Measurements from ENCODE around the gene COL24A1.
"Not testable (repeated sequence)": the region's sequence is repeated elsewhere in the genome, so short reads cannot be mapped to it uniquely, and the experiment has no call there.

The COL24A1 gene

GRCh38 chr1:86151427-86151826 lies 5.1 kb downstream of the COL24A1 start:
- DNase-seq = no peak

- DNase-seq = no peak
Observed at GRCh38 chr1:86150553-86151055, 6.0 kb downstream of the COL24A1 start.

- DNase-seq = no peak
Observed at GRCh38 chr1:86149591-86149990, 7.0 kb downstream of the COL24A1 start.

DNA sequence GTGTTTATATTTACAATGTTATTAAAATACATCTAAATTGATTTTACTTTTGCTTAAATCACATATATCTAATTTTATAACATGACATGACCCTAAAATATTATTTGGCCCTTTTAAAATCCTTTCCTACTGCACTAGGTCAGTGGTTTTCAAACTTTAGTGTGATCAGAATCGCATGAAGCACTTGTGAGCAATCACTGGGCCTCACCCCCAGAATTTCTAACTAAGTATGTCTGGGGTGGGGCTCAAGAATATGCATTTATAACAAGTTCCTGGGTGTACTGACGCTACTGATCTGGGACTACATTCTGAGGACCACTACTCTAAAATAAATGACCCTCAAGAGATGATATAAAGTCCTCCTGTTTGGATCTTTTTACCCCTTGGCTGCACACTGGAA lies 8.8 kb downstream of the COL24A1 start:
- no peak for DNase-seq

GRCh38 chr1:86146566-86146965 lies 10.0 kb downstream of the COL24A1 start:
- no peak for DNase-seq

DNA sequence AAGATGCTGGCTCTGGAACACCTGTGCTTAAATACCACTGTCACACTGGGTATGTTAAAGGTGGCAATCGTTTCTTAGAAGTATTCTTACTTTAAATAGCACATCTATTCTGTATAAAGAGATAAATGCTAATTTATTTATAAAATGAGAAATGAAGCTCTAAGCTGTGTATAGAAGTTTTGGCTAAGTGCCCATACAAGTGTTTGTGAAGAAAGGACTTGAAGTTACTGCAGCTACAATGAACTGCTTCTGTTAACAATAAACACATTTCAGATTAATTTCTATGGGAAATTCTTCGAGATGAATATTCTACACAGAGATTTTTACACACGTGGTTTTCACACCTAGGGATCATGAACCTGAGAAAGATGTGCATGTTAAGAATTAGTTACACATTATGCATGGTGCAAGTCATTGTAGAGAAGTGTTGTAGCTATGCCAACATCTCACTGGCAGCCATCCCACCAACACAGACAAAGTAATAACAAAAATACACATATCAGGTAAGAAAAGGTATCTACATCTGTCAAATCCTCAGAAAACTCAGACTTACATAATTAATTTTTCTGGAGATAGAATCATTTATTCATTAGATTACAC lies 16.2 kb downstream of the COL24A1 start:
- DNase-seq = no peak

- DNase-seq = no peak
Observed at GRCh38 chr1:86138746-86139145, 17.8 kb downstream of the COL24A1 start.

GRCh38 chr1:86137436-86137835 lies 19.1 kb downstream of the COL24A1 start:
- DNase-seq = no peak

DNA sequence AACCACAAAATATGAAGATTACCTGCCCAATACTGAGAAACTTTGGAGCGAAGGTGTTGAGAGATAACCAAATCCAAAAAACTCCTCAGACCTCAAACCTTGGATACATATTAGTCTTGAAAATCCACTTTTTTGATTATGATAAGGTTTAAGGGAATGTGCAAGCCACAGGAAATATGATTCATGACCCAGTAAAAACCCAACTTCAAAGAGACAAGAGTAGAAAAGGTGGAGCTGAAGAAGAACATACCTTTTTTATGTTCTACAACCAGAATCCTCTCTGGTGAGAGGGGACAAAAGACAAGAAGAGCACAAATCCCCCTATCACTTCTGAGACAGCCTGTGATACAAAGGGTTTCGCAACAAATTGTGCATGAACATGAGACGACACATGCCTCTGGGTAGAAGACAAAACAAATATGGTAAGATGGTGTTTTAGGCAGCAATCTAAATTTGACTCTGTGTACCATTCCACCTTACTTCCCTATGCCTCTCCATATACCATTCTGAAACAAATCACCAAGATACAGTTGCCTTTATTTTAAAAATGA lies 37.3 kb downstream of the COL24A1 start:
- DNase-seq = no peak

DNA sequence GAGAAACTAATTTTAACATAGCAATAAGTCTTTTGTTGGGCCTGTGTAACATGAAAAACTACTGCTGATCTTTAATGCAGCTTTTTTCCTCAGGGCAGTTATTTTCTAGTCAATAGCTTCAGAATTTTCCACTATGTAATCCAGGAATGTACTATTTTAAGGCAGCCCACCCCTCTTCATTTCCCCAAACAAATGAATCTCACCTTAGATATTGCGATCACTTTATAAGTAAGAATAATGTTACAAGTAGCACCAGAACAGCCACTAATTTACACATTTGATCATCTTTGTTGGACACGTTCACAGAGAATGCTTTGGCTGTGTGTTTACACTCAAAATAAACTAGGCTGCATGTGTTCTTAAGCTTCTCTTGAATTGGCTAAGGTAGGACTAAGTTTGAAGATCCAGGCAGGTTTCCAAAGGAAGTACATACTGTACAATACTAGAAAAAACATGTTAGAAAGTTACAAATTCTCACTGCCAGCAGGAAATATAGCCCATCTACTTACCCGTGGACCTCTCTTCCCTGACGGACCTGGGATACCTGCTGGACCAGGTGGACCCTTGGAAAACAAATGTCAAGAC lies 41.7 kb downstream of the COL24A1 start:
- DNase-seq = no peak

DNA sequence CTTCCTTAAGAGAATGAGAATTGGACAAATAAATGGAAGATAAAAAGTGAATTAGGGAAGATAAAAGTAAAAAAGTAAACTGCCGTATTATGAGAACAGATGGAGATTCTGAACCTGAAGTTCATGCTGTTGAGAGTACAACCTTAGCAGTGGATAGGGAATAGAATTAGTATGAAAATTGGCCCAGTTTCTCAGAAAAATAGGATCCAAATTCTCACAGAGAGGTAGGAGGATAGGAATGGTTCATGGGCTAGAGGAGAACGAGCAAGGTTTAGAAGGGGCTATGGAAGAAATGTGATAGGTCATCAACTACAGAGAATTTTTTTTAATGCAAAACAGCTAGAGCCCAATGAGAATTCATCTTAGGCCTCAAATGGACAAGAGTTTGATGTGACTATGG lies 42.3 kb downstream of the COL24A1 start:
- no peak for DNase-seq

DNA sequence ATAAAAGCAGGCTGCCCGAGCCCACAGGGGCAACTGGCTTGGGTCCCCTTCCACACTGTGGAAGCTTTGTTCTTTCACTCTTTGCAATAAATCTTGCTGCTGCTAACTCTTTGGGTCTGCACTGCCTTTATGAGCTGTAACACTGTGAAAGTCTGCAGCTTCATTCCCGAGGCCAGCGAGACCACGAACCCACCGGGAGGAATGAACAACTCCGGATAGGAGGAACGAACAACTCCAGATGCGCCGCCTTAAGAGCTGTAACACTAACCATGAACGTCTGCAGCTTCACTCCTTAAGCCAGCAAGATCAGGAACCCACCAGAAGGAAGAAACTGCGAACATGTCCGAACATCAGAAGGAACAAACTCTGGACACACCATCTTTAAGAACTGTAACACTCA lies 45.0 kb downstream of the COL24A1 start:
- not testable (repeated sequence) for DNase-seq

- no peak for DNase-seq
Observed at GRCh38 chr1:86110451-86111129, 46.0 kb downstream of the COL24A1 start.

- DNase-seq = no peak
Observed at GRCh38 chr1:86105533-86105866, 51.1 kb downstream of the COL24A1 start.

GRCh38 chr1:86104606-86105532 lies 51.7 kb downstream of the COL24A1 start:
- DNase-seq = no peak

DNA sequence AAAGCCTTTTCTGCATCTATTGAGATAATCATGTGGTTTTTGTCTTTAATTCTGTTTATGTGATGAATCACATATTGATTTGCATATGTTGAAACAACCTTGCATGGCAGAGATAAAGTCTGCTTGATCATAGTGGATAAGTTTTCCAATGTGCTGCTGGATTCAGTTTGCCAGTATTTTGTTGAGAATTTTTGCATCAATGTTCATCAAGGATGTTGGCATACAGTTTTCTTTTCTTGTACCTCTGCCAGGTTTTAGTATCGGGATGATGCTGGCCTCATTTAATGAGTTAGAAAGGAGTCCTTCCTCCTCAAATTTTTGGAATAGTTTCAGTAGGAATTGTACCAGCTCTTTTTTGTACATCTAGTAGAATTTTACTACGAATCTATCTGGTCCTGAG lies 55.0 kb downstream of the COL24A1 start:
- no peak for DNase-seq

DNA sequence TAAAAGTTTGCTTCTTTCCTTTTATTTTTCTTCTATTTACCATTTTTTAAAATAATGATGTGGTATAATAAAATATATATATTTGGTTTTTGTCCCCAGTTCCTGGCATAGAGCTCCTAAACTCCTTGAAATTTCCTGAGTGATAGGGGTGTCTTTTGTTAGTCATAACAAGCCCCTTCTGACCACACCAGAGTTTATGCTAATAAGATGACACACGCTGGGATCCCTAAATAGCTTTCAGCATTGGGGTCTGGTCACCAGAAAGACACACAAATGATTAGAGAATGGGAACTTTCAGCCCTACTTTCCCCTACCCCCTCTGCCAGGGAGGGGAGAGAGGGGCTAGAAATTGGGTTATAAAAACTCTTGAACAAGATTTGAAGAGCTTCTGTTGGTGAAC lies 56.2 kb downstream of the COL24A1 start:
- DNase-seq = no peak

DNA sequence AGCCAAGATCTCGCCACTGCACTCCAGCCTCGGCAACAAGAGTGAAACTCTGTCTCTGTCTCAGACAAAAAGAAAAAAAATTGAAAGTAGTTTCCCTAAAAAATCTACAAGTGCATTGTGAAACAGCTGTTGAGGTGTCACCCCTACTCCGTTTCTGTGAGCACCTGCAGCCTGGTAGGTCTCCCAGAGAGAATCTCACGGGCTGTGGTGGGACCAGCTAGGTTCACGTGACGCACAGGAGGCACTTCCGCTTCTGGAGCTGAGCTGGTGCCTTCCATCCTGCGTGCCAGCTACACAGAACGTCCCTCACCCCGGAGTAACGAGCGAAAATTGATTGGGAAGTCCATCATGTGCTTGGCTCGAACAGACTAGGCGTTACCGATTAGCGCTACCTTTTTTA lies 66.8 kb downstream of the COL24A1 start:
- DNase-seq = no peak

- DNase-seq = no peak
Observed at GRCh38 chr1:86085741-86086409, 70.7 kb downstream of the COL24A1 start.

- DNase-seq = no peak
Observed at GRCh38 chr1:86084998-86085397, 71.6 kb downstream of the COL24A1 start.

DNA sequence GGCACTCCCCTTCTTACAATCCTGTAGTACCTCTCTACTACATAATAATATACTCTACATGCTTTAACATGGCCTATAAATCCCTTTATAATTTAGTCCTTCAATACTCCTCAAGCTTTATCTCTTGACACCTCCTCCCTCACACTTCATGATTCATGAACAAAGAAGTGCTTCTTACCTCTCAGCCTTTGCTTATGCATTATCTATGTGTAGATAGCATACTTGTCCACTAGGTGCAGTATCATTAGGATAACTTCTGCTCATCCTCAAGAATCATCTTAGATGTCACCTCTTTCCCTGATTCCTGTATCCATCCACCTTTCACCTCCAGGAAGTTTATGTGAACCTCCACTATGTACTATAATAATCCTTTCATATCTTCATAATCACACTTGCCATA lies 74.4 kb downstream of the COL24A1 start:
- DNase-seq = no peak

DNA sequence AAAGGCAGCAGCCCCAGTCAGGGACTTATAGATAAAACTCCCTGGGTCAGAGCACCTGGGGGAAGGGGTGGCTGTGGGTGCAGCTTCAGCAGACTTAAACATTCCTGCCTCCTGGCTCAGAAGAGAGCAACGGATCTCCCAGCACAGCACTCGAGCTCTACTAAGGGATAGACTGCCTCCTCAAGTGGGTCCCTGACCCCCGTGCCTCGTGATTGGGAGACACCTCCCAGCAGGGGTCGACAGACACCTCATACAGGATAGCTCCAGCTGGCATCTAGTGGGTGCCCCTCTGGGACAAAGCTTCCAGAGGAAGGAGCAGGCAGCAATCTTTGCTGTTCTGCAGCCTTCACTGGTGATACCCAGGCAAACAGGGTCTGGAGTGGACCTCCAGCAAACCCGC lies 84.1 kb downstream of the COL24A1 start:
- not testable (repeated sequence) for DNase-seq

GRCh38 chr1:86071870-86072269 lies 84.7 kb downstream of the COL24A1 start:
- not testable (repeated sequence) for DNase-seq

Data from stimulated activated CD4-positive, alpha-beta T cell treated with anti-CD3 and anti-CD28 coated beads, Interleukin-4, amount 100 ng/mL, for 4 hours (primary cell).